B cell (primary cell): ENCODE data around the gene PTPRM.

Source experiments
- CTCF ChIP-seq: fragments of 200-600 bp; IDR thresholded peaks from one replicate; pipeline ENCODE4 v1.8.0; 2022; ENCODE audit warnings: antibody characterized with exemption, mild to moderate bottlenecking
- EZH2 ChIP-seq: IDR thresholded peaks from 2 replicates; pipeline ENCODE4 v1.6.1; 2012; ENCODE audit warnings: borderline replicate concordance, low read depth, mild to moderate bottlenecking, moderate library complexity, low read length; ENCODE audit not compliant: insufficient read depth, poor library complexity, severe bottlenecking

GRCh38 chr18:7666195-7666776 lies 99.2 kb downstream of the PTPRM start:
- TF ChIP-seq CTCF (no peak), EZH2 (no peak)
